ENCODE data around the gene NCOA7. TPM values are rescaled to one million over a fixed set of nuclear protein-coding genes. Genes with fewer than 3 reads are reported as not detected.

NCOA7 gene
- total RNA-seq, 1 experiment from 2014 or later = 14.4 TPM

GRCh38 chr6:125742024-125742423 is 48.7 kb upstream of the NCOA7 start:
- no peak for DNase-seq (ENCODE audit: low spot score)
- Mint-ChIP-seq H3K27me3 (ENCODE audit: low read depth) (peaks cover 6% of the 10 kb centered on the region; the same call in 1 of the 2 replicates), H3K9me3 (no peaks in the 10 kb centered on the region), H3K4me3 (no peak overlapping the region), H3K4me1 (peaks cover 48% of the 10 kb centered on the region), H3K27ac (no peak overlapping the region), H3K36me3 (no peaks in the 10 kb centered on the region)
- ChIA-PET POLR2A (interaction anchor here (1.3 kb wide), 1 partner anchor 48 kb away, joined by 3 read pairs; the partner anchor contains the start of gene NCOA7), CTCF (interaction anchor here (0.8 to 1.3 kb wide), 3 partner anchors 11 to 27 kb away, joined by 3 to 4 read pairs (median 3); no protein-coding TSS in a partner anchor)
- ATAC-seq = no peak
- TF ChIP-seq ZBTB21 (CRISPR knock-in tag; IDR thresholded peaks at IDR 0.05; ENCODE audit: borderline replicate concordance) (no peak), TEAD1 (CRISPR knock-in tag; IDR thresholded peaks at IDR 0.05) (no peak), ZNF317 (CRISPR knock-in tag; IDR thresholded peaks at IDR 0.05; ENCODE audit: borderline replicate concordance, low read depth) (no peak), CBFB (CRISPR knock-in tag; IDR thresholded peaks at IDR 0.05; ENCODE audit: low read depth) (no peak), GTF2I (CRISPR knock-in tag; conservative IDR thresholded peaks at IDR 0.05) (no peak), ZNF416 (CRISPR knock-in tag; IDR thresholded peaks at IDR 0.05) (no peak), RORB (CRISPR knock-in tag; IDR thresholded peaks at IDR 0.05) (no peak), GABPB1 (CRISPR knock-in tag; IDR thresholded peaks at IDR 0.05) (no peak), NR2C2 (CRISPR knock-in tag; IDR thresholded peaks at IDR 0.05) (no peak), RELA (CRISPR knock-in tag; IDR thresholded peaks at IDR 0.05; ENCODE audit: borderline replicate concordance) (no peak), ZNF219 (CRISPR knock-in tag; IDR thresholded peaks at IDR 0.05; ENCODE audit: borderline replicate concordance) (no peak), ZNF671 (CRISPR knock-in tag; IDR thresholded peaks at IDR 0.05) (no peak), FOXP4 (CRISPR knock-in tag; IDR thresholded peaks at IDR 0.05) (no peak), SMAD3 (CRISPR knock-in tag; IDR thresholded peaks at IDR 0.05; ENCODE audit: borderline replicate concordance) (no peak)
- TF ChIP-seq, protein P1, sequence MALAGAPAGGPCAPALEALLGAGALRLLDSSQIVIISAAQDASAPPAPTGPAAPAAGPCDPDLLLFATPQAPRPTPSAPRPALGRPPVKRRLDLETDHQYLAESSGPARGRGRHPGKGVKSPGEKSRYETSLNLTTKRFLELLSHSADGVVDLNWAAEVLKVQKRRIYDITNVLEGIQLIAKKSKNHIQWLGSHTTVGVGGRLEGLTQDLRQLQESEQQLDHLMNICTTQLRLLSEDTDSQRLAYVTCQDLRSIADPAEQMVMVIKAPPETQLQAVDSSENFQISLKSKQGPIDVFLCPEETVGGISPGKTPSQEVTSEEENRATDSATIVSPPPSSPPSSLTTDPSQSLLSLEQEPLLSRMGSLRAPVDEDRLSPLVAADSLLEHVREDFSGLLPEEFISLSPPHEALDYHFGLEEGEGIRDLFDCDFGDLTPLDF (CRISPR knock-in tag; IDR thresholded peaks at IDR 0.05) = no peak
- TF ChIP-seq, protein P2, sequence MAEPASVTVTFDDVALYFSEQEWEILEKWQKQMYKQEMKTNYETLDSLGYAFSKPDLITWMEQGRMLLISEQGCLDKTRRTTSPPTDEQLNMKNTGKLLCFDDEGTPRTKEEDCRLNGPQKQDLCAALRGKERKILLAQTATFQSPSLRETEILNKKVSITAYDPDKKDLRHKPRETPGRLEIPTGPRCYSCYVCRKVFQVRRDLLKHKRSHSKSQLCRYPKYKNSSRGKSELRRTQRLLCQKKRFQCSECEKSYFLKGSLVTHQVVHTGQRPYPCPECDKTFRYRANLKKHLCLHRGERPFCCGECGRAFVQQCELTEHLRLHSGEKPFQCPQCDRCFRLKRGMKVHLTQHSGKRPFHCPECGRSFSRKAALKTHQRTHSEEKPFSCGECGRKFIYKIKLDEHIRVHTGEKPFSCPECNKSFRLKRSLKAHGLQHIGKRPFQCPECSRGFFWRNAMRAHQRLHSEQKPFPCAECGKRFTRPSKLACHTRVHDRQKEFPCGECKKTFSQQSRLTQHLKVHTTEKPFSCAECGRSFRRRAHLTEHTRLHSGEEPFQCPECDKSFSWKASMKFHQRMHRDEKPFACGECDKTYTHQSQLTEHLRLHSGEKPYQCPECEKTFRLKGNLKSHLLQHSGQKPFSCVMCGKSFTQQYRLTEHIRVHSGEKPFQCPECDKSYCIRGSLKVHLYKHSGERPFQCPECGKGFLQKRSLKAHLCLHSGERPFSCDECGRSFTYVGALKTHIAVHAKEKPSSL (CRISPR knock-in tag; conservative IDR thresholded peaks at IDR 0.05) = no peak
- TF ChIP-seq, protein P3, sequence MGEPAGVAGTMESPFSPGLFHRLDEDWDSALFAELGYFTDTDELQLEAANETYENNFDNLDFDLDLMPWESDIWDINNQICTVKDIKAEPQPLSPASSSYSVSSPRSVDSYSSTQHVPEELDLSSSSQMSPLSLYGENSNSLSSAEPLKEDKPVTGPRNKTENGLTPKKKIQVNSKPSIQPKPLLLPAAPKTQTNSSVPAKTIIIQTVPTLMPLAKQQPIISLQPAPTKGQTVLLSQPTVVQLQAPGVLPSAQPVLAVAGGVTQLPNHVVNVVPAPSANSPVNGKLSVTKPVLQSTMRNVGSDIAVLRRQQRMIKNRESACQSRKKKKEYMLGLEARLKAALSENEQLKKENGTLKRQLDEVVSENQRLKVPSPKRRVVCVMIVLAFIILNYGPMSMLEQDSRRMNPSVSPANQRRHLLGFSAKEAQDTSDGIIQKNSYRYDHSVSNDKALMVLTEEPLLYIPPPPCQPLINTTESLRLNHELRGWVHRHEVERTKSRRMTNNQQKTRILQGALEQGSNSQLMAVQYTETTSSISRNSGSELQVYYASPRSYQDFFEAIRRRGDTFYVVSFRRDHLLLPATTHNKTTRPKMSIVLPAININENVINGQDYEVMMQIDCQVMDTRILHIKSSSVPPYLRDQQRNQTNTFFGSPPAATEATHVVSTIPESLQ (CRISPR knock-in tag; IDR thresholded peaks at IDR 0.05) = no peak

DNA sequence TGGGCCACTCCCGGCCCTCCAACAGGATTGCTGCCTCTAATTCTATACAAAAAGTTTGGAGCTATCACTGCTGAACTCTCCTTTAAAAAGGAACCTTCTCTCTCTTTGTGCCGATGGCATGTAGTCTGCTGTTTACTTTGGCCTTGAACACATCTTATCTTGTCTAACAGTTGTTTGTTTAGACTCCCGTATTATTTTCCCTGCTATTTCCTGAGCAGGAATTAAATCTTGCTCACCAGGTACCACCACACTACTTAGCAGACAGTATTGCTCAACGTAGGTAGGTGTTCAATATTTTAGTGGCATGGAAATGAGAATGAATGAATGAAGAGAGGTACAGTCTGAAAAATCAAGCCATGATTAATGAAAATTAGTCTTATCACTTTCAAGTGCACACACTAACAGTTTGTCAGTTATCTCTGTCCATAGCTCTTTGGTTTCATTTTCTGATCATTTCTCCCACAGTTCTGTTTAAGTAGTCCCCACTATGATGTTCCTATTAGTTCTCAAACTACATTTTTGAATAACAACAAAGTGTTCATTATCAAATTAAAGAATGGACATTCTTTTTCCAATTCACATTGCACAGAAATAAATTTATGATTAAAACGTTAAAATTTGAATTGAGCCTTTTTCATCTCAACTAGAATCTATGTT is 48.2 kb upstream of the NCOA7 start:
- ATAC-seq = no peak
- peaks cover 11% of the 10 kb centered on the region for H3K27me3 Mint-ChIP-seq (ENCODE audit: low read depth)
- DNase-seq (ENCODE audit: low spot score) = no peak
- CTCF ChIA-PET = interaction anchor here (0.8 kb wide), 2 partner anchors 11 to 28 kb away, joined by 3 read pairs; no protein-coding TSS in a partner anchor
- no peak overlapping the region for H3K27ac Mint-ChIP-seq
- POLR2A ChIA-PET = interaction anchor here (1.3 kb wide), 1 partner anchor 48 kb away, joined by 3 read pairs; the partner anchor contains the start of gene NCOA7
- H3K36me3 Mint-ChIP-seq = no peaks in the 10 kb centered on the region
- no peaks in the 10 kb centered on the region for H3K9me3 Mint-ChIP-seq
- no peak overlapping the region for H3K4me3 Mint-ChIP-seq
- peaks cover 48% of the 10 kb centered on the region for H3K4me1 Mint-ChIP-seq
- TF ChIP-seq, protein P4, sequence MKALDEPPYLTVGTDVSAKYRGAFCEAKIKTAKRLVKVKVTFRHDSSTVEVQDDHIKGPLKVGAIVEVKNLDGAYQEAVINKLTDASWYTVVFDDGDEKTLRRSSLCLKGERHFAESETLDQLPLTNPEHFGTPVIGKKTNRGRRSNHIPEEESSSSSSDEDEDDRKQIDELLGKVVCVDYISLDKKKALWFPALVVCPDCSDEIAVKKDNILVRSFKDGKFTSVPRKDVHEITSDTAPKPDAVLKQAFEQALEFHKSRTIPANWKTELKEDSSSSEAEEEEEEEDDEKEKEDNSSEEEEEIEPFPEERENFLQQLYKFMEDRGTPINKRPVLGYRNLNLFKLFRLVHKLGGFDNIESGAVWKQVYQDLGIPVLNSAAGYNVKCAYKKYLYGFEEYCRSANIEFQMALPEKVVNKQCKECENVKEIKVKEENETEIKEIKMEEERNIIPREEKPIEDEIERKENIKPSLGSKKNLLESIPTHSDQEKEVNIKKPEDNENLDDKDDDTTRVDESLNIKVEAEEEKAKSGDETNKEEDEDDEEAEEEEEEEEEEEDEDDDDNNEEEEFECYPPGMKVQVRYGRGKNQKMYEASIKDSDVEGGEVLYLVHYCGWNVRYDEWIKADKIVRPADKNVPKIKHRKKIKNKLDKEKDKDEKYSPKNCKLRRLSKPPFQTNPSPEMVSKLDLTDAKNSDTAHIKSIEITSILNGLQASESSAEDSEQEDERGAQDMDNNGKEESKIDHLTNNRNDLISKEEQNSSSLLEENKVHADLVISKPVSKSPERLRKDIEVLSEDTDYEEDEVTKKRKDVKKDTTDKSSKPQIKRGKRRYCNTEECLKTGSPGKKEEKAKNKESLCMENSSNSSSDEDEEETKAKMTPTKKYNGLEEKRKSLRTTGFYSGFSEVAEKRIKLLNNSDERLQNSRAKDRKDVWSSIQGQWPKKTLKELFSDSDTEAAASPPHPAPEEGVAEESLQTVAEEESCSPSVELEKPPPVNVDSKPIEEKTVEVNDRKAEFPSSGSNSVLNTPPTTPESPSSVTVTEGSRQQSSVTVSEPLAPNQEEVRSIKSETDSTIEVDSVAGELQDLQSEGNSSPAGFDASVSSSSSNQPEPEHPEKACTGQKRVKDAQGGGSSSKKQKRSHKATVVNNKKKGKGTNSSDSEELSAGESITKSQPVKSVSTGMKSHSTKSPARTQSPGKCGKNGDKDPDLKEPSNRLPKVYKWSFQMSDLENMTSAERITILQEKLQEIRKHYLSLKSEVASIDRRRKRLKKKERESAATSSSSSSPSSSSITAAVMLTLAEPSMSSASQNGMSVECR (CRISPR knock-in tag; IDR thresholded peaks at IDR 0.05; ENCODE audit: borderline replicate concordance) = no peak
- TF ChIP-seq HMGA2 (CRISPR knock-in tag; IDR thresholded peaks at IDR 0.05) (no peak), ZNF138 (CRISPR knock-in tag; conservative IDR thresholded peaks at IDR 0.05) (no peak)
- TF ChIP-seq, protein P5, sequence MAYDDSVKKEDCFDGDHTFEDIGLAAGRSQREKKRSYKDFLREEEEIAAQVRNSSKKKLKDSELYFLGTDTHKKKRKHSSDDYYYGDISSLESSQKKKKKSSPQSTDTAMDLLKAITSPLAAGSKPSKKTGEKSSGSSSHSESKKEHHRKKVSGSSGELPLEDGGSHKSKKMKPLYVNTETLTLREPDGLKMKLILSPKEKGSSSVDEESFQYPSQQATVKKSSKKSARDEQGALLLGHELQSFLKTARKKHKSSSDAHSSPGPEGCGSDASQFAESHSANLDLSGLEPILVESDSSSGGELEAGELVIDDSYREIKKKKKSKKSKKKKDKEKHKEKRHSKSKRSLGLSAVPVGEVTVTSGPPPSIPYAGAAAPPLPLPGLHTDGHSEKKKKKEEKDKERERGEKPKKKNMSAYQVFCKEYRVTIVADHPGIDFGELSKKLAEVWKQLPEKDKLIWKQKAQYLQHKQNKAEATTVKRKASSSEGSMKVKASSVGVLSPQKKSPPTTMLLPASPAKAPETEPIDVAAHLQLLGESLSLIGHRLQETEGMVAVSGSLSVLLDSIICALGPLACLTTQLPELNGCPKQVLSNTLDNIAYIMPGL (CRISPR knock-in tag; IDR thresholded peaks at IDR 0.05) = no peak
